Measurements from ENCODE around the gene RGPD3.

The RGPD3 gene

DNA sequence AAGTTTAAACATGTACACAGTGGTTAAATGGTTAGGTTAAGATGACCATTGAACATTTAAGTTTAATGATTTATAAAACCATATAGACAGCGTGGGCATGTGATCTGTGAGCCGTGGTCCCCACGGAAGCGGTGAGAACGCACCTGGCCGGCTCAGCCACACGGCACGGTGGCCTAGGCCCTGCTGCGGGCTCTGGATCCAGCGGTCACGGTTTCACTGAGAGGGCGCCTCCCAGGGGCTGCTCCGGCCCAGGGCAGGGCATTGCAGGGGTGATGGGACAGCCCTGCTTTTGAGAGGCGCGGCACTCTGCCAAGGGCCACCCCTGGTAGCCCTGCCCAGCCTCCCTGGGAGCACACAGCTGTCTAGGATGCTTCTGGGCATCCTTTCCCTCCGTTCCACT, 124.9 kb downstream of the RGPD3 start:
- in situ Hi-C loops (cut with MboI; ENCODE audit: low sequenced_read_pairs) = no loop called here

DNA sequence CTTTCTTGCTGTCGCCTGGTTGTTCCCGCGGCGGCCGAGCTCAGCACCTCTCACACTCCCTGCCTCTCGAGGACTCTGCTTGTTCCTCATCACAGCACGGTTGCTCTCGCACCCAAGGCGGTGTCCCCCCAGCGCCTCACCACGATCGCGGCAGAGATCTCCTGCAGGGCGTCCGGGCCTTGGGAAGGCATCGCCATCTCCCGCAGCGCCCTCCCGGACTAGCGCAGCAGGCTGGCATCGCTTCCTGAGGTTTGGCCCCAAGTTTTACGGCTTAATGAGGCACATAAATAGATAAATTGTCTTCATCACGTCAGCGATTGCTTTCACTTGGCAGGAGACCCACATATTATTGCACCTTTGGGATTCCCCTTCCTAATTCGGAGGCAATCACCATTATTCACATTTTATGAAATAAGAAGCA, 125.4 kb downstream of the RGPD3 start:
- in situ Hi-C loops (cut with MboI; ENCODE audit: low sequenced_read_pairs) = no loop called here

DNA sequence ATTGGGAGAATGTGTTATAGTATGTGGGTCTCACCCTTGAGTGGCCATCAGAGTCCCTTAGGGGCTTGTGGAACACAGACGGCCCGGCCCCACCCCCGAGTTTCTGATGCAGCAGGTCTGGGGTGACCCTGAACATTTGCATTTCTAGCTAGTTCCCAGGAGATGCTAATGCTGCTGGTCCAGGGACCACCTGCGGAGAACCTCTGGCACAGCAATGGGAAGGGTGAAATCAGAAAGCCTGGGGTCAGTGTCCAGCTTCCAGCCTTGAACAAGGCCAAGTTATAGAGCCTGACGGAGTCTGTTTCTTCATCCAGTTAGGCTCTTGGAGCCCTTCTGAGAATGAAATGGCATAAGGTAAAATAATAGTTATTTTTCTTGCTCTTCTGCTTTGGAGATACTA, 126.5 kb downstream of the RGPD3 start:
- in situ Hi-C loops (cut with MboI; ENCODE audit: low sequenced_read_pairs) = no loop called here

Data from HL-60/S4 treated with phorbol 12-myristate 13-acetate at 8.2 ng/mL for 4 days and 3 days (cell line).